NCI-H526 treated with DMSO at 0.1 percent for 48 hours (cell line): Measurements from ENCODE around the gene METTL27.
"Not testable (repeated sequence)": the region's sequence is repeated elsewhere in the genome, so short reads cannot be mapped to it uniquely, and the experiment has no call there.

Source experiments
- DNase-seq: peaks from one replicate; lab custom pipeline; 2025; lab: John Stamatoyannopoulos, UW

Gene METTL27

DNA sequence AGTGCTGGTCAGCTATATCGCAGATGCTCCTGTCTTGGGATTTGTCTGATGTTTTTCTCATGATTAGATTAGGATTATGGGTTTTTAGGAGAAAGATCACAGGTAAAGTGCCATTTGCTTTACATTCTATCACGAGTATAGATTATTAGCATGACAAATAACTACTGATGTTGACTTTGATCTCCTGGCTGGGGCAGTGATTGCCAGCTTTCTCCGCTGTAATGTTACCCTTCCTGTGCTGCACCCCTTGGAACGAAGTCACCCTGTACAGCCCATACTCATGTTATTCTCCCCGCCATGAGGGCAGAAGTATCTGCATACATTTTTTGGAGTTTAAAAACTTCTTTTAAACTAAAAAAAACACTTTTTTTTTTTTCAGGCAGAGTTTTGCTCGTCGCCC, 22.3 kb downstream of the METTL27 start:
- DNase-seq: no peak

DNA sequence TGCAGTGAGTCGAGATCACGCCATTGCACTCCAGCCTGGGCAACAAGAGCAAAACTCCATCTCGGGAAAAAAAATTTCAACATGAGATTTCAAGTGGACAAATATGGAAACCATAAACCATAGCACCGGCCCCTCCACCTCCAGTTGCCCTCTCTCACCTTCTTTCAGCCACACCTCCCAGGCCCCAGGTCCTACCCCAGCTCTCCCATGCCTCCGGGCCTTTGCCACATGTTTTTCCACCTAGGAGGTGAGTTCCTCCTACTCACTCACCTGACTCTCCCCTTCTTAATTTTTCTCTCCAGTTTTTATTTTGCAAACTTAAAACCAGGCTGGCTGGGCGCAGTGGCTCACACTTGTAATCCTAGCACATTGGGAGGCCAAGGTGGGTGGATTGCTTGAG, 25.2 kb downstream of the METTL27 start:
- no peak for DNase-seq

DNA sequence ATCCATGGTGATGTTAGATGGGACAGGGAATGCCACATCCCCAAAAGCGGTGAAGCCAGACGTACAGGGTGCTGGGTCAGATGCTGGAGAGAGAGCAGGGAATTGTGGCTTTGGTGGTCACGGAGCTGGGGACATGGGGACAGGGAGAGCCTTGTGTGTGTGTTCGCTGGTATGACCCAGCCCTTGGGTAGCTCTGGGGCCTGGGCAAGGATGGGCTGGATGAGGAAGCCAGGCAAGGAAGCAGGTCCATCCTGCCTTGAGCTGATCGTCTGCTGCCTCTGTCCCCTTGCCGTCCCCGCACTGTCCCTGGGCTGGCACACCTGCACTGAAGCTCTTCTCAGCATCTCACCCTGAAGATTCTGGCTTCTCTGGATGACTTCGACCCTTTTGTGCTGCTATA, 26.9 kb downstream of the METTL27 start:
- no peak for DNase-seq

DNA sequence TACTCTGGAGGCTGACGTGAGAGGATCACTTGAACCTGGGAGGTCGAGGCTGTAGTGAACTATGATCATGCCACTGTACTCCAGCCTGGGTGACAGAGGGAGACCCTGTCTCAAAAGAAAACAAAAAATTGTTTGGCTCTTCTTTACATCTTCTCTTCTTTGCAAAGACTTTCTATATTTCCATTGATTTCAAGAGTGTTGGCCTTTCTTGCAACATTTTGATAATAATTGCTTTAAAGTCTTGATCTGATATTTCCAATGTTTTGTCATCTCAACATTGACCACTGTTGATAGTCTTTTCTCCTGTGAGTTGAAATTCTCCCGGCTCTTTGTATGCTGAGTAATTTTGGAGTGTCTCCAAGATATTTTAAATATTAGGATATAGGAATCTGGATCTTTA, 29.3 kb downstream of the METTL27 start:
- DNase-seq: no peak

DNA sequence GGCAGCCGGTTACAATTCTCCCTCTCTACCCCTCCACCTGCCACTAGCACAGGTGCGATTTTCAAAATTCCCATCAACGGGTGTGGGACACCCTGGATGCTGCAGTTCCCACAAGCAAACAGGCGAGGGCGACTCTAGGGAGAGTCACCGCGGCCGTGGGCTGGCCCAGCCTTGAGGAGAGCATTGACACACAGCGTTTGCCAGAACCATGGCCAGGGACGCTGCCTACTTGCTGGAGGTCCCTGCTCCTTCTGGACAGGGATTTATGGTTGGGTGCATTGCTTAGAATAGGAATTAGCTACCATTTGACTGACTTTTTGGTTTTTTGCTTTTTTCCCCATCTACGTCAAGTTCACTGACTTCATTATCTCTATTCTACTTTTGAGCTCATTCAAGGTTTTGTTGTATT, 30.6 kb downstream of the METTL27 start:
- DNase-seq: no peak

DNA sequence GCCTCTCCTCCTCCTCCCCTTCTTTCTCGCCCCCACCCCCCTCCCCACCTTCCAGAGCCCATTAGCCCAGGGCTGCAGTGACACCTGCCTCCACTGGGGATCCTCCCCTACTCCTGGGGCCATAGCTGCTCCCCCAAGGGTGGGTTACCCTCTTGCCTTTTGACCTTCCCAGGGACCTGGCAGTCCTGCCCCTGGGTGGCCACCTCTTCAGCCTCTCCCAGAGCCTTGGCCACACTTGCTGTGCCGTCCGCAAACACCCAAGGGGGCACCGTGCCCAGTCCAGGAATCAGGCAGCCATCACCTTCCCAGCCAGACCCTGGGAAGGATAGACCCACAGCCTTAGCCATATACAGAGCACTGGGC, 31.3 kb downstream of the METTL27 start:
- DNase-seq: no peak

DNA sequence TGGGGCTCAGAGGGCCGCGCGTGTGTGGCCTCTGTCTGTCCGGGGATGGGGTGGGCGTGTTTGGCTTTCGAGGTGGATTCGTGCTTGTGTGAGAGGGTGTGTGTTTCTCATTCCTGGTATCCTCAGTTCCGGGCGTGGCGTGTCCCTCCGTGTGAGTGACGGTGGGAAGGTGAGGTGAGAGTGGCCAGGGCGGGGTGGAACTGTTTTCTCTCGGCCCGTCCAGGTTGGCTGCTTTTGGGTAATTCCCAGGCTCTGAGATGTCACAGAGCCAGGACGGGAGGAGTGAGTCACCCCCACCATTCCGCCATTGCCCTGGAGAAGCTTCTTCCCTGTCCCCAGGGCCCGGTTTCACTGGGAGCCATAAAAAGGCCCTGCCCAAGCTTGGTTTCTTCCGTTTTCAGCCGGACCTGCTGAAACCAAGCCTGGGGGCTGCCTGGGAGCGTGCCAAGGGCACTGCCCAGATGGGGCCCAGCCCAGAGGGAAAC, 32.8 kb downstream of the METTL27 start:
- DNase-seq: no peak

DNA sequence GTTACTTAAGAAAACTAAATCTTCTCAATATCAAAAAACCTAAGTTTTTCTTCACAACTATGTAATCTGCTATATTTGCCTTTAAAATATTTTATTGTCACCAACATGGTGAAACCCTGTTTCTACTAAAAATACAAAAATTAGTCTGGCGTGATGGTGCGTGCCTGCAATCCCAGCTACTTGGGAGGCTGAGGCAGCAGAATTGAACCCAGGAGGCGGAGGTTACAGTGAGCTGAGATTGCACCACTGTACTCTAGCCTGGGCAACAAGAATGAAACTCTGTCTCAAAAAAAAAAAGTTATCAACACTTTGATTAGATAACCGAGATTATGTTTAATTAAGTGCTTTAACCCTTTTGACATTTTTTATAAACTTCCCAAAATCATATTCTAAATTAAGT, 39.9 kb downstream of the METTL27 start:
- DNase-seq: no peak

DNA sequence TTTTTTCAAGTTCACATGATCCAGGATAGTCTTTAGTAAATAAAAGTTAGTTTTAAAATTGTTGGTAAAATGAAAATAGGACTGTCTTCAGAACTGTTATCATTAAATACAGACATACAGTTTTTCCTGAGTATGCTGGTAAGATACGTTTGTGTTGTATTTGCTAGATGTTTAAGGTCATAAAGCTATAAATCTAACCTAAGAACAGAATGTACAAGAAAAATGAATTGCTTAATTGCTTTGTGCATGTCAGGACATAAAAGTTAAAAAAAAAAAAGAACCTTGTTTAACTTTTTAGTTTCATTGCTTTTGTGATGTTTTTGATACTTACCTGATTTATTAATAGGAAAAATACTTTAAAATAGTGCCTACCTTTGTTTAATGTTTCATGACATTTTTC, 40.7 kb downstream of the METTL27 start:
- DNase-seq: no peak

DNA sequence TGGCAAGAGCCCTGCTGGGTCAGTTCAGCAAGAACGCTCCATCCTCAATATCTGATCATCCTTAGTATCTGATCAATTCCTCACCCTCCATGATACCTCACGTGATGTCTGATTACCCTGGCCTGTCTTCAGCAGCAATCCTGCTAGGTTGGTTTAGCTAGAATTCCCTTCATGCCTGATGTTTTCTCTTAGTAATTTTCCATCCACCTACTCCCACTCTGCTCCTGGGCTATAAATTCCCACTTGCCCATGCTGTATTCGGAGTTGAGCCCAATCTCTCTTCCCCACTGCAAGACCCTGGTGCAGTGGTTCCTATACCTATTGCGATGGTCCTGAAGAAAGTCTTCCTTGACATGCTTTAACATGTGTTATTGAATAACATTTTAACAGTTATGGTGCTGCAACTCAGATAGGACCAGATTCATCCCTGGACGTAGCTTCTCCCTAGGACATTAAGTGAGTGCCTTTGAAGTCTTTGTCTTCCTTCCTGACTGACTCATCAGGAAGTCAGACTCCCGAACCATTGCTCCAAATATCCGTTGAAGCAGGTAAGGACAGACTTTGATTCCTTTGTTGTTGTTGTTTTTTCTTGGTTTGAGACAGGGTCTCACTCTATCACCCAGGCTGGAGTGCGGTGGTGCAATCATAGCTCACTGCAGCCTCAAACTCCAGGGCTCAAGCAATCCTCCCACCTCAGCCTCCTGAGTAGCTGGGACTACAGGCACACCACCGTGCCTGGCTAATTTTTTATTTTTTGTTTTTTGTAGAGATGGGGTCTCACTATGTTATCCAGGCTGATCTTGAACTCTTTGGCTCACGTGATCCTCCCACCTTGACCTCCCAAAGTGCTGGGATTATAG, 42.8 kb downstream of the METTL27 start:
- DNase-seq: no peak

DNA sequence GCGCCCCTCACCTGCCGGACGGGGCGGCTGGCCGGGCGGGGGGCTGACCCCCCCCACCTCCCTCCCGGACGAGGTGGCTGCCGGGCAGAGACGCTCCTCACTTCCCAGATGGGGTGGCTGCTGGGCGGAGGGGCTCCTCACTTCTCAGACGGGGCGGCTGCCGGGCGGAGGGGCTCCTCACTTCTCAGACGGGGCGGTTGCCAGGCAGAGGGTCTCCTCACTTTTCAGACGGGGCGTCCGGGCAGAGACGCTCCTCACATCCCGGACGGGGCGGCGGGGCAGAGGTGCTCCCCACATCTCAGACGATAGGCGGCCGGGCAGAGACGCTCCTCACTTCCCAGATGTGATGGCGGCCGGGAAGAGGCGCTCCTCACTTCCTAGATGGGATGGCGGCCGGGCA, 45.1 kb downstream of the METTL27 start:
- not testable (repeated sequence) for DNase-seq

DNA sequence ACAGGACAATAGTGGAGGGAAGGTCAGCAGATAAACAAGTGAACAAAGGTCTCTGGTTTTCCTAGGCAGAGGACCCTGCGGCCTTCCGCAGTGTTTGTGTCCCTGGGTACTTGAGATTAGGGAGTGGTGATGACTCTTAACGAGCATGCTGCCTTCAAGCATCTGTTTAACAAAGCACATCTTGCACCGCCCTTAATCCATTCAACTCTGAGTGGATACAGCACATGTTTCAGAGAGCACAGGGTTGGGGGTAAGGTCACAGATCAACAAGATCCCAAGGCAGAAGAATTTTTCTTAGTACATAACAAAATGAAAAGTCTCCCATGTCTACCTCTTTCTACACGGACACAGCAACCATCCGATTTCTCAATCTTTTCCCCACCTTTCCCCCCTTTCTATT, 45.7 kb downstream of the METTL27 start:
- not testable (repeated sequence) for DNase-seq

DNA sequence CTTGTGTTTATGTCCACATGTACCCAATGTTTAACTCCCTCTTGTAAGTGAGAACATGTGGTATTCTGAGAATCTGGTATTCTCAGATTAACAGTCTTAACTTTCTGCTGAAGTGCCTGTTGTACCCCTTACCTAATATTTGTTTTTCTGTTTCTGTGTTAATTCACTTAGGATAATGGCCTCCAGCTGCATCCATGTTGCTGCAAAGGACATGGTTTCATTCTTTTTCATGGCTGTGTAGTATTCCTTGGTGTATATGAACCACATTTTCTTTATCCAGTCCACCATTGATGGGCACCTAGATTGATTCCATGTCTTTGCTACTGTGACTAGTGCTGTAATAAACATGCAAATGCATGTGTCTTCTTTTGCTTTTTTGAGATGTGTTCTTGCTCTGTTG, 47.1 kb downstream of the METTL27 start:
- not testable (repeated sequence) for DNase-seq

DNA sequence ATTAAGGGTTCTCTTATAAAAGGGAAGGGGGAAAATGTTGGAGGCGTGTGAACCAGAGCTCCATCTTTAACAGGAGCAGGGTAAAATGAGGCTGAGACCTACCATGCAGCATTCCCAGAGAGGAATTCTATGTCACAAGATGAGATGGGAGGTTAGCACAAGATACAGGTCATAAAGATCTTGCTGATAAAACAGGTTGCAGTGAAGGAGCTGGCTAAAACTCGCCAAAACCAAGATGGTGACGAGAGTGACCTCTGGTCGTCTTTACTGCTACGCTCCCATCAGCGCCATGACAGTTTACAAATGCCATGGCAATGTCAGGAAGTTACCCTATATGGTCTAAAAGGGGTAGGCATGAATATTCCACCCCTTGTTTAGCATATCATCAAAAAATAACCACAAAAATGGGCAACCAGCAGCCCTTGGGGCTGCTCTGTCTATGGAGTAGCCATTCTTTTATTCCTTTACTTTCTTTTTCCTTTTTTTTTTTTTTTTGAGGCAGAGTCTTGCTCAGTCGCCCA, 51.1 kb downstream of the METTL27 start:
- DNase-seq: not testable (repeated sequence)

DNA sequence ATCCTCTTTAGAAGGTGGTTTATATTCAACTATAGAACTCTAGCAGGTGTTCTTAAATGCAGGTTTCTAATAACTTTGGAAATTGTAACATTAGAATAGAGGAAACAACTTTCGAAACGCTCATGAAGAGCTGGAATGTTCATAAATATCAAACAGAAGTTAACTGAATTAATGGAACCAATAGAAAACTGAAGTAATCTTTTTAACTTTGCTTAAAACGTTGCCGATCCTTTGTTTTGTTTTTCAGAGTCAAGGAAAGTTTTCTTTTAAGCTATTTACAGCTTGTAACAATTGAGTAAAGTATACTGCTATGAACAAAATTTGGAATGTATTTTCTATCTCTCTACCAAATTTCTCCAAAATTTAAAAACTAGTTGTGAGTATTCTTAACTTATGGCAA, 53.3 kb downstream of the METTL27 start:
- no peak for DNase-seq

DNA sequence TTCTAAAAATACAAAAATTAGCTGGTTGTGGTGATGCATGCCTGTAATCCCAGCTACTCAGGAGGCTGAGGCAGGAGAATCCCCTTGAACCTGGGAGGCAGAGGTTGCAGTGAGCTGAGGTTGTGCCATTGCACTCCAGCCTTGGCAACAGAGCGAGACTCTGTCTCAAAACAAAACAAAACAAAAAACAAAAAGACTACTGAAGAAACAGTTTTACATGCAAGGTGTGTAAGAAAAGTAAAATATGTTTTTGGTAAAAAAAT, 54.6 kb downstream of the METTL27 start:
- not testable (repeated sequence) for DNase-seq

DNA sequence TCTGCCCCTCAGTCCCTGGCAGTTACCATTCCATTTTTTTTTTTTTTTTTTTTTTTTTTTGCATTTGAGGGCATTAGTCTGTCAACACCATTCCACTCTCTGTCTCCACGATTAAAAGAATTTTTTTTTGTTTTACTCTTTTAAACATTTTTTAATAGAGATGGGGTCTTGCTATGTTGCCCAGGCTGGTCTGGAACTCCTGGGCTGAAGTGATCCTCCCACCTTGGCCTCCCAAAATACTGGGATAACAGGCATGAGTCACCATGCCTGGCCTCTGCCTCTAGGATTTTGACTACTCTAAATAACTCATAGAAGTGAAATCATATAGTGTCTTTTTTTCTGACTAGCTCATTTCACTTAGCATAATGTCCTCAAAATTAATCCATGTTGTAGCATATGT, 55.7 kb downstream of the METTL27 start:
- no peak for DNase-seq
